ENCODE data around the gene CYTH1. TPM values are rescaled to one million over a fixed set of nuclear protein-coding genes. Genes with fewer than 3 reads are reported as not detected.

Gene CYTH1
- total RNA-seq, 1 donor from 2014 or later = 25.0 TPM

- peaks cover 68% of the 10 kb centered on the region for H3K79me2 ChIP-seq (ENCODE audit: insufficient read depth, low read length)
- no peaks in the 10 kb centered on the region for H3K9me3 ChIP-seq (ENCODE audit: insufficient read depth, low read depth, low read length)
- no peak for DNase-seq (ENCODE audit: low read depth)
- H3K4me3 ChIP-seq (ENCODE audit: insufficient read depth, low read depth, low read length) = no peak overlapping the region
- Mint-ChIP-seq H3K4me1 (ENCODE audit: low read depth, unreplicated experiment) (peaks cover 9% of the 10 kb centered on the region), H3K36me3 (ENCODE audit: low read depth, unreplicated experiment) (peaks cover 6% of the 10 kb centered on the region), H3K27ac (ENCODE audit: unreplicated experiment) (no peak overlapping the region), H3K27me3 (ENCODE audit: low read depth, unreplicated experiment) (no peaks in the 10 kb centered on the region), H3K9me3 (ENCODE audit: unreplicated experiment) (no peaks in the 10 kb centered on the region), H3K4me3 (ENCODE audit: unreplicated experiment) (no peak overlapping the region)
- H3K4me2 ChIP-seq (ENCODE audit: low read length) = no peak overlapping the region
- no peak overlapping the region for H2AFZ ChIP-seq (ENCODE audit: low read depth, low read length)
- TF ChIP-seq EZH2 (IDR thresholded peaks at IDR 0.05; ENCODE audit: insufficient read depth, low read length) = no peak
- no peak for TF ChIP-seq CTCF (IDR thresholded peaks at IDR 0.05; ENCODE audit: insufficient read depth, low read depth, low read length)
- H3K4me1 ChIP-seq (ENCODE audit: insufficient read depth, low read length) = no peaks in the 10 kb centered on the region
- no peaks in the 10 kb centered on the region for H3K36me3 ChIP-seq (ENCODE audit: insufficient read depth, low read length)
- no peak overlapping the region for H3K27ac ChIP-seq (ENCODE audit: low read depth, low read length)
- H3K9ac ChIP-seq (ENCODE audit: low read length) = no peak overlapping the region
- no peaks in the 10 kb centered on the region for H3K27me3 ChIP-seq (ENCODE audit: insufficient read depth, low read length)
- H4K20me1 ChIP-seq (ENCODE audit: insufficient read depth, low read length) = peaks cover 63% of the 10 kb centered on the region
- no peak for FAIRE-seq
Observed at GRCh38 chr17:78771758-78772382, 10.2 kb downstream of the CYTH1 start.

GRCh38 chr17:78769196-78769773, 12.8 kb downstream of the CYTH1 start:
- H3K36me3 Mint-ChIP-seq (ENCODE audit: low read depth, unreplicated experiment) = peaks cover 8% of the 10 kb centered on the region
- Histone ChIP-seq H3K27ac (ENCODE audit: low read depth, low read length) (no peak overlapping the region), H3K4me1 (ENCODE audit: insufficient read depth, low read length) (no peaks in the 10 kb centered on the region), H3K27me3 (ENCODE audit: insufficient read depth, low read length) (no peaks in the 10 kb centered on the region), H3K9ac (ENCODE audit: low read length) (no peak overlapping the region), H3K36me3 (ENCODE audit: insufficient read depth, low read length) (no peaks in the 10 kb centered on the region), H4K20me1 (ENCODE audit: insufficient read depth, low read length) (peaks cover 71% of the 10 kb centered on the region), H3K4me2 (ENCODE audit: low read length) (no peak overlapping the region), H2AFZ (ENCODE audit: low read depth, low read length) (no peak overlapping the region), H3K9me3 (ENCODE audit: insufficient read depth, low read depth, low read length) (no peaks in the 10 kb centered on the region), H3K79me2 (ENCODE audit: insufficient read depth, low read length) (peaks cover 76% of the 10 kb centered on the region), H3K4me3 (ENCODE audit: insufficient read depth, low read depth, low read length) (no peak overlapping the region)
- H3K4me3 Mint-ChIP-seq (ENCODE audit: unreplicated experiment) = no peak overlapping the region
- H3K9me3 Mint-ChIP-seq (ENCODE audit: unreplicated experiment) = no peaks in the 10 kb centered on the region
- peaks cover 2% of the 10 kb centered on the region for H3K4me1 Mint-ChIP-seq (ENCODE audit: low read depth, unreplicated experiment)
- no peak overlapping the region for H3K27ac Mint-ChIP-seq (ENCODE audit: unreplicated experiment)
- H3K27me3 Mint-ChIP-seq (ENCODE audit: low read depth, unreplicated experiment) = no peaks in the 10 kb centered on the region
- no peak for FAIRE-seq
- TF ChIP-seq EZH2 (IDR thresholded peaks at IDR 0.05; ENCODE audit: insufficient read depth, low read length) (no peak), CTCF (IDR thresholded peaks at IDR 0.05; ENCODE audit: insufficient read depth, low read depth, low read length) (no peak)
- DNase-seq (ENCODE audit: low read depth) = no peak

- Histone ChIP-seq H4K20me1 (ENCODE audit: insufficient read depth, low read length) (peaks cover 70% of the 10 kb centered on the region), H3K4me2 (ENCODE audit: low read length) (no peak overlapping the region), H3K36me3 (ENCODE audit: insufficient read depth, low read length) (no peaks in the 10 kb centered on the region), H3K9ac (ENCODE audit: low read length) (no peak overlapping the region), H3K27ac (ENCODE audit: low read depth, low read length) (no peak overlapping the region), H3K27me3 (ENCODE audit: insufficient read depth, low read length) (no peaks in the 10 kb centered on the region), H3K4me1 (ENCODE audit: insufficient read depth, low read length) (no peaks in the 10 kb centered on the region), H2AFZ (ENCODE audit: low read depth, low read length) (no peak overlapping the region), H3K79me2 (ENCODE audit: insufficient read depth, low read length) (peaks cover 77% of the 10 kb centered on the region), H3K9me3 (ENCODE audit: insufficient read depth, low read depth, low read length) (no peaks in the 10 kb centered on the region), H3K4me3 (ENCODE audit: insufficient read depth, low read depth, low read length) (no peak overlapping the region)
- Mint-ChIP-seq H3K27me3 (ENCODE audit: low read depth, unreplicated experiment) (no peaks in the 10 kb centered on the region), H3K4me1 (ENCODE audit: low read depth, unreplicated experiment) (peaks cover 6% of the 10 kb centered on the region), H3K36me3 (ENCODE audit: low read depth, unreplicated experiment) (peaks cover 8% of the 10 kb centered on the region), H3K4me3 (ENCODE audit: unreplicated experiment) (no peak overlapping the region), H3K9me3 (ENCODE audit: unreplicated experiment) (no peaks in the 10 kb centered on the region), H3K27ac (ENCODE audit: unreplicated experiment) (no peak overlapping the region)
- no peak for DNase-seq (ENCODE audit: low read depth)
- FAIRE-seq = no peak
- TF ChIP-seq EZH2 (IDR thresholded peaks at IDR 0.05; ENCODE audit: insufficient read depth, low read length) = no peak
- no peak for TF ChIP-seq CTCF (IDR thresholded peaks at IDR 0.05; ENCODE audit: insufficient read depth, low read depth, low read length)
Observed at GRCh38 chr17:78767806-78768205, 14.3 kb downstream of the CYTH1 start.

All from astrocyte (in vitro differentiated cells and primary cell).